Measurements from ENCODE around the gene GPI. TPM values are rescaled to one million over a fixed set of nuclear protein-coding genes. Genes with fewer than 3 reads are reported as not detected.
A peak's percentile ranks its signal among the peaks of the same experiment; 100 is the strongest.

Gene GPI
- total and polyA plus RNA-seq, 9 of the 15 experiments (the other 6 are each of a cell fraction or from before 2014, with no cell fraction given), result 88.3 to 358 (median 122) TPM

DNA sequence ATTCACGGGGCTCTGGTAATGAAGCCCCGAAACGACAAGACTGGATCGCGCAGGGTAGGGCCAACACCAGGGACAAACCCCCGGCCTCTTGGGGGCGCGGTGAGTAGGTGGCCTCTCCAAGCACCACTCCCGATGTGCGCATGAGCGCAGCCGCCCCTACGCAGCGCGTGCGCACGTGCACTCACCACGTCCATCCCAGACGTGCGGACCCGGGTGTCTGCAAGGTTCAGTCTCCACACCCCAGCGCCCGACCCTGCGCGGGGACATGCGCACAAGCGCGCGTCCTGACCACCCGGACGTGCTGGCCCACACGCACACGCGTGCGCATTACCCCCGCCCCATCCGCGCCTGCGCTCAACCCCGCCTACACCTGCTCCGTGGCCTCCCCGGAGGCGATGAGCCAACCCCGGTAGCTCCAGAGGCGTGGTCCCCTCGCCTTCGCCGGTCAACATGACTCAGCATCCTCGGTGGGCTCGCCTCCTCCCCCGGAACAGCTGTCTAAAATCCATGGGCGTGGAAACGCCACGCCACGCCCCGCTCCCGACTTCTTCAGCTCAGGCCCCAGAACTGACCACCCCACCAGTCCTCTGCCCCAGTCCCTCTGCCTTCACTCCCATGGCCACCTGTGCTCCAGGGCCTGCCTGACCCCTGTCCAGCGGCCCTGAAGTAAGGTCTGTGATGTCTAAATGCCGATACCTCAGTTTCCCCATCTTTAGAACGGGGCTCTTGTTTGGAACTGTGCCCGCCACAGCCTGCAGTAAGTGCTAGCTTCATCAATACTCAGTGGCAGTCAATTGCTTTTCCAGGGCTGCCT, 5.6 kb upstream of the GPI start (continued):
- TF ChIP-seq CLOCK (CRISPR knock-in tag; IDR thresholded peaks at IDR 0.05; ENCODE audit: borderline replicate concordance) (no peak), ZFX (CRISPR knock-in tag; IDR thresholded peaks at IDR 0.05) (peak; percentile 95), NR3C1 (CRISPR knock-in tag; IDR thresholded peaks at IDR 0.05) (0 out of 2 replicates have a peak, but pooled peaks have one; percentile 31), PHF8 (IDR thresholded peaks at IDR 0.05; ENCODE audit: borderline replicate concordance, low read length) (peak; percentile 41; the same call in 1 of the 2 replicates), RBM22 (IDR thresholded peaks at IDR 0.05; ENCODE audit: low read depth, low read length, poor library complexity, severe bottlenecking) (no peak), ZNF77 (CRISPR knock-in tag; IDR thresholded peaks at IDR 0.05) (no peak), BCOR (IDR thresholded peaks at IDR 0.05) (peak; percentile 68), SAFB (IDR thresholded peaks at IDR 0.05; ENCODE audit: borderline replicate concordance, low read depth, low read length) (peak; percentile 86), ARHGAP35 (IDR thresholded peaks at IDR 0.05; ENCODE audit: partially characterized antibody) (no peak), RBM15 (IDR thresholded peaks at IDR 0.05; ENCODE audit: insufficient read depth, low read length) (no peak), ZHX1 (conservative IDR thresholded peaks at IDR 0.05; ENCODE audit: low read length) (no peak), ARID1B (IDR thresholded peaks at IDR 0.05) (peak; percentile 87), CEBPB (tag; IDR thresholded peaks at IDR 0.05) (0 out of 2 replicates have a peak, but pooled peaks have one; percentile 21), ERF (CRISPR knock-in tag; IDR thresholded peaks at IDR 0.05) (no peak), KLF1 (tag; IDR thresholded peaks at IDR 0.05) (peak; percentile 89), TRIM28 (IDR thresholded peaks at IDR 0.05) (no peak), ZC3H4 (CRISPR knock-in tag; IDR thresholded peaks at IDR 0.05; ENCODE audit: borderline replicate concordance) (no peak), KHSRP (IDR thresholded peaks at IDR 0.05) (no peak), ZNF668 (CRISPR knock-in tag; IDR thresholded peaks at IDR 0.05) (no peak), ELF4 (CRISPR knock-in tag; IDR thresholded peaks at IDR 0.05) (0 out of 2 replicates have a peak, but pooled peaks have one; percentile 46), ZMIZ1 (IDR thresholded peaks at IDR 0.05; ENCODE audit: low read depth in 2 of 2, low read length in 2 of 2) (peak in 1 of 2 experiments; percentile 25; a peak in 1 of 4 replicates)

Data from K562 (cell line).